ENCODE measurements around the gene FRMD4A. TPM values are rescaled to one million over a fixed set of nuclear protein-coding genes. Genes with fewer than 3 reads are reported as not detected.

The FRMD4A gene
- total and polyA plus RNA-seq, 2 of the 4 experiments (the other 2 are of a cell fraction), result 30.3 to 68.8 TPM

DNA sequence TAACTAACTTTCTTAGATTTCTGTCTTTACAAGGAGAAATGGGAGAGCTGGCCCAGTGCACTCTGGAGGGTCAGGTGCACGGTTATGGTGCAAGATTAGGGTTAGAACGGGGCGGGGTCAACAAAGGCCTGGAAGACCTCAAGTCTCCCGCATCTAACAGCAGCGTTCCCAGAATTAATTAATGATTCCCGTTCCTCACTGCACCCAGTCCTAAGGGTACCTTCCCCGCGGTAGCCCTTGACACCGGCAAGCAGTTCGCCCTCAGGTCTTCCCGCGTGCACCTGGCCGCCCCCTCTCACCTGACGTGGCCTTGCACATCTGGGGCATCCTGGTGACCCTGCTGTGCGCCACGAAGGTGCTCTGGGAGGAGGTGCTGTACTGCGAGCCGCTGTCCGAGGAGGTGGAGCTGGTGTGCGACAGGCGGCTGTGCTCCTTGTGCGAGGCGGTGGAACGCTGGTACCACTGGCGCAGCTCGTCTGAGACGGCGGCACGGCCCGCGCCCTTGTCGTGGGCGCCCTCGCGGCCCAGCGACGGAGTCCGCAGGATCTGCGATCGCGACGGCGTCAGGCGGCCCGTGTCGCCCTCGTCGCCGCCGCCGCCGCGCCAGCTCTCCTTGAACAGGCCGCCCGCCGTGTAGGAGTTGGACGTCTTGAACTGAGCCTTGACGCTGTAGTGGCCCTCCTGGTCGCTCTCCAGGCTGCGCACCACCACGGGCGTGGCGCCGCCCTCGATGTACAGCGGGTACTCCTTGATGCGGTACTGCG lies 674.2 kb downstream of the FRMD4A start:
- H4K5ac ChIP-seq (ENCODE audit: low read depth, low read length), result no peak overlapping the region
- H3K9me1 ChIP-seq (ENCODE audit: insufficient read depth, low read length), result no peaks in the 10 kb centered on the region; the same call in 1 of the 2 replicates
- ChIA-PET POLR2A (ENCODE audit: unreplicated experiment) (no interaction called here), CTCF (no interaction called here)
- H3K4me3 ChIP-seq (ENCODE audit: insufficient read depth, low read depth, low read length), result no peak overlapping the region
- TF ChIP-seq MAZ (IDR thresholded peaks at IDR 0.05; ENCODE audit: borderline replicate concordance, low read depth, low read length), result no peak
- TF ChIP-seq MXI1 (IDR thresholded peaks at IDR 0.05; ENCODE audit: borderline replicate concordance, low read depth, low read length), result no peak
- no peak overlapping the region for H3K4ac ChIP-seq (ENCODE audit: low read depth, low read length)
- peaks cover 4 to 43% of the 10 kb centered on the region in 2 experiments; a peak in 2 of 4 replicates for H3K79me1 ChIP-seq (ENCODE audit: low read depth in 1 of 2, low read length in 2 of 2)
- ATAC-seq (ENCODE audit: low read depth), result no peak
- no peak overlapping the region for H2AFZ ChIP-seq (replicated peaks; ENCODE audit: low read length, poor library complexity)
- H3K4me2 ChIP-seq (ENCODE audit: low read depth, low read length), result no peak overlapping the region
- H3K14ac ChIP-seq (replicated peaks; ENCODE audit: low read depth, low read length), result no peak overlapping the region
- H3K27ac ChIP-seq (ENCODE audit: insufficient read depth, low read length), result no peak overlapping the region
- BruUV-seq (replicated peaks), result no TSS peak
- no peak overlapping the region for H3K56ac ChIP-seq (ENCODE audit: extremely low read depth, insufficient read depth, low read length)
- in situ Hi-C loops (cut with MboI; ENCODE audit: low sequenced_read_pairs), result loop anchor here (25.0 kb wide), 1 partner anchor 431 kb away; no protein-coding TSS in a partner anchor
- no peak overlapping the region for H2BK20ac ChIP-seq (ENCODE audit: low read depth, low read length)
- no peak for DNase-seq
- H3K9me3 ChIP-seq (ENCODE audit: control insufficient read depth, insufficient read depth, low read length), result no peaks in the 10 kb centered on the region
- peaks cover 55% of the 10 kb centered on the region for H3K36me3 ChIP-seq (ENCODE audit: control insufficient read depth, insufficient read depth, low read length)
- no peak overlapping the region for H3K18ac ChIP-seq (ENCODE audit: low read depth, low read length)
- no peak overlapping the region for H3K9ac ChIP-seq (ENCODE audit: low read depth, low read length)
- no peak overlapping the region for H2AK5ac ChIP-seq (ENCODE audit: low read depth, low read length)
- H2BK120ac ChIP-seq (ENCODE audit: low read depth, low read length), result no peak overlapping the region
- no peak overlapping the region for H2BK5ac ChIP-seq (ENCODE audit: low read depth, low read length, poor library complexity, severe bottlenecking)
- peaks cover 14% of the 10 kb centered on the region for H3K4me1 ChIP-seq (ENCODE audit: control insufficient read depth, insufficient read depth, low read length)
- no peak overlapping the region for H4K8ac ChIP-seq (ENCODE audit: low read depth in 2 of 2, low read length in 2 of 2)
- intact Hi-C loops (cut with micrococcal nuclease), result no loop called here
- 93% methylated on average over 29 of the region's 68 CpGs; no CpG with 5 or more reads in 1 of the 2 experiments for WGBS, 2 experiments (ENCODE audit: extremely low coverage in 2 of 2, insufficient read length in 1 of 2)
- H4K91ac ChIP-seq (ENCODE audit: insufficient read depth, low read depth, low read length), result no peak overlapping the region
- peaks cover 3% of the 10 kb centered on the region; the same call in 1 of the 2 replicates for H4K20me1 ChIP-seq (ENCODE audit: insufficient read depth, low read length)
- dilution Hi-C loops (cut with HindIII; ENCODE audit: low sequenced_read_pairs, unreplicated experiment), result no loop called here
- no peak overlapping the region for H3K23ac ChIP-seq (ENCODE audit: low read depth, low read length)
- H2AK9ac ChIP-seq (replicated peaks; ENCODE audit: low read depth, low read length, poor library complexity), result no peak overlapping the region
- H2BK15ac ChIP-seq (ENCODE audit: low read depth, low read length), result no peak overlapping the region
- no peaks in the 10 kb centered on the region for H3K27me3 ChIP-seq (ENCODE audit: control insufficient read depth, insufficient read depth, low read length)

All from IMR-90 (cell line).